AG10803 (cell line): ENCODE measurements around the gene MCUB.
A peak's percentile ranks its signal among the peaks of the same experiment; 100 is the strongest.

Source experiments
- DNase-seq: peaks from one replicate; pipeline ENCODE4 v3.0.0; 2010; ENCODE audit warnings: low read depth
- H3K4me3 ChIP-seq: 2 replicates; pipeline ENCODE4 v1.5.1; 2011; ENCODE audit warnings: mild to moderate bottlenecking, low read length, control low read depth
- CTCF ChIP-seq: conservative IDR thresholded peaks from 2 replicates; pipeline ENCODE4 v1.5.1; 2011; ENCODE audit warnings: mild to moderate bottlenecking, low read length, control low read depth, inconsistent platforms

The MCUB gene

GRCh38 chr4:109648997-109649575 is 89.0 kb downstream of the MCUB start:
- TF ChIP-seq CTCF = no peak
- H3K4me3 ChIP-seq = no peak overlapping the region
- no peak for DNase-seq

- no peak overlapping the region for H3K4me3 ChIP-seq
- TF ChIP-seq CTCF = no peak
- DNase-seq = no peak
Observed at GRCh38 chr4:109649872-109650271, 89.8 kb downstream of the MCUB start.

- H3K4me3 ChIP-seq = no peak overlapping the region
- no peak for TF ChIP-seq CTCF
- no peak for DNase-seq
Observed at GRCh38 chr4:109655396-109655795, 95.3 kb downstream of the MCUB start.

GRCh38 chr4:109657854-109658418 is 97.9 kb downstream of the MCUB start:
- H3K4me3 ChIP-seq = no peak overlapping the region
- peak; percentile 46 for DNase-seq
- no peak for TF ChIP-seq CTCF

GRCh38 chr4:109658871-109659410 is 98.9 kb downstream of the MCUB start:
- H3K4me3 ChIP-seq = no peak overlapping the region
- no peak for TF ChIP-seq CTCF
- DNase-seq = no peak

GRCh38 chr4:109662116-109662515 is 102.1 kb downstream of the MCUB start:
- DNase-seq = no peak
- no peak overlapping the region for H3K4me3 ChIP-seq
- no peak for TF ChIP-seq CTCF

GRCh38 chr4:109662771-109663170 is 102.7 kb downstream of the MCUB start:
- no peak overlapping the region for H3K4me3 ChIP-seq
- DNase-seq = no peak
- TF ChIP-seq CTCF = no peak
